ENCODE data around the gene MXD1.

Gene MXD1

DNA sequence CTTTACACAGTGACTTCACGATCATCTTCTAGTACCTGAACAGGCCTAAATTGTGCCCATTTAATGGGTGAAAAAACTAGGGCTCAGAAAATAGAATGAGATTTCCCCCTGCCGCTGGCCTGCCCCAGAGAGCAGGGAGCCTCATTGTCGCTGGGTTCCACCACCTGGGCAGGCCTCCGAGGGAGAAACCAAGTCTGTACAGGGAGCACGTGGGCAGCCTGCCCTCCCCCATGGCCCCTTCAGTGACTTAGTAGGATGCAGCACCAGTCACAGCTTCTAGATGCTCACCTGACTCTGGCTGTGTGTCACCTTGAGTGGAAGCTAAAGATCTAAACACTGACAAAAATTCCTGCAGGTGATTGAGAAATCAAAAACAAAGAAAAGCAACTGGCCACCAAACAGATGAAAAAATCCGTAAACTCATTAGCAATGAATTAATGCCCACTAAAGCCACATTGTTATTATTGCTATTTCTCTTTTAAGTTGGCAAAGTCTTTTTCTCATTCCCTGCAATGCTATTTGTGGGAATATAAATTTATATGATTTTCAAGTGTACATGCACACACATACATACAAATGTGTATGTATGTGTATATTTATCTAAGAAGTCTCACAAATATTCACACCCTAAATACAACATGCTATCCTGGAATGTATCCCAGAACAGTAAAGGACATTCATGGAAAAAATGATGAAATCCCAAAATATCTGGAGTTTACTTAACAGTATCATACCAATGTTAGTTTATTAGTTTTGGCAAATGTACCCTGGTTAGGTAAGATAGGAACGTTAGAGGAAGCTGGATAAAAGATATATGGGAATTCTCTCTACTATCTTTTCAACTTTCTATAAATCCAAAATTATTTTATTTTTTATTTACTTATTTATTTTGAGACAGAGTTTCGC lies 65.2 kb downstream of the MXD1 start:
- DNase-seq, result no peak

DNA sequence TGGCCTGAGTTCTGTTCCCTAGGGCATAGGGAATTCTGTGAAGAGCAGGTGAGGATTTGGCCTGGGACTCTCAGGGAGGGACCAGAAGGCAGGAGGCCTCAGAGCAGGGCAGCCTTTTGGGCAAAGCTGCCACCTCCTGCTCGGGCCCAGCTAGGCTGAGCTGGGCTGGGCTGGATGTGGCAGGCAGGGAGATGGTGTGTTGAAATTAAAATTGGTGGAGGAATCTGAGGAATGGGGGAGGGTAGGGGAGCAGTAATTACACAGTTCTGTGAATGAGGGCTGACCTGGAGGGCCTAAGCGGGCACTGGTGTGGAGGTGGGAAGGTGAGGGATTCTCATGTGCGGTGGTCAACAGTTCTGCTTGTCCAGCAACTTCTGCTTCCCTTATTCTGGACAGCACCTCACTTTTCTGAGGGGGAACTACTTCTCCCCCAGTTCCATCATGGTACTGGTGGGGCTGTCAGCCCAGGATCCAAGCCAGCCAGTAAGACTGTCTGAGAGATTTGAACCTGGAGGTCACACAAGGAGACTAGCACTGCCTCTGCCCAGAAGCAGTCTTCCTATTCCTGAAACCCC lies 68.6 kb downstream of the MXD1 start:
- no peak for DNase-seq

DNA sequence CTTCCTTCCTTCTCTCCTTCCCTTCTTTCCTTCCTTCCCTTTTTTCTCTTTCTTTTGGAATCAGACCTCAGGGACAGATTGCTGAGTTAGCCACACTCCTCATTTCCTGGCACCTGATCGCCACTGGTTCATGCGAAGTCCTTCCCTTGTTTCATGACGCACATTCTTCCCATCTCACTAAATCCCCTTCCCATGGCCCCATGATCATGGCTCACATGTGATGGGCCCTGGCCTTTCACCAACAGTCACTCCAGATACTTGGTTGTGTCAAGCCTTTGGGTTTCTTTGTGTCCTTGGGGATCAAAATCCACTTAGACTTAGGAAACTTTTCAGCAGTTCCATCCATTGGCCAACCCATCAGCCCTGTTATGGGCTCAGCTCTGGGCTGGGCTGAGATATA lies 70.3 kb downstream of the MXD1 start:
- no peak for DNase-seq

DNA sequence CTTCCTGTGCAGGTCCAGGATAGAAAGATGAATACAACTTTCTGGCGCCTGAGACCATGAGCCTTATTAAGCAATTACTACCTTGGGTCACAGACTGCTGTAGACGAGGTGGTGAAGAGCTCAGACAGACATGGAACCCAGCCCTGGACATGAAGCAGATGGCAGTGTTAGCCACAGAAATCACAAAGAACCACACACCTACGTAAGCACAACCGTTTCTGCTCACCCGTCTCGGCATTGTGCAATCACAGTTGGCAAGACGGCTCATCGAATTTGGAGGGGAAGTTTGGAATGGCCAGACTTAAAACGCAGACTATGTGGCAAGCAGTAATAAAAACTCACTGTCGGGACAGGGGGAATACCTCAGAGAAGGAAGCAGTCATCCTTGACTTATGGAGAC lies 70.8 kb downstream of the MXD1 start:
- peak; percentile 16 for DNase-seq

- DNase-seq, result no peak
Measured at GRCh38 chr2:69986691-69987090, 71.8 kb downstream of the MXD1 start.

DNA sequence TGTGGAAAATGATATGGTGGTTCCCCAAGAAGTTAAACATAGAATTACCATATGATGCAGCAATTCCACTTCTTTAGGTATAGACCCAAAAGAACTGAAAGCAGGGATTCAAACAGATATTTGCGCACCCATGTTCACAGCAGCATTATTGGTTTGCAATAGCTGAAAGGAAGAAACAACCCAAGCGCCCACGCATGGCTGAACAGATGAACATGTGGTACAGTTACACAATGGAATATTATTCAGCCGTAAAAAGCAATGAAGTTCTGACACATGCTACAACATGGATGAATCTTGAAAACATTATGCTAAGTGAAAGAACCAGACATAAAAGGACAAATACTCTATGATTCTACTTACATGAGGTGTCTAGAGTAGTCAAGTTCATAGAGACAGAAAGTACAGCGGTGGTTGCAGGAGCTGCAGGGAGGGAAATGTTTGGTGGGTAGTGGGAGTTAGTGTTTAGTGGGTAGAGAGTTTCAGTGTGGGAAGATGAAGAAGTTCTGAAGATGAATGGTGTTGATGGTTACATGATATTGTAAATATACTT lies 73.3 kb downstream of the MXD1 start:
- no peak for DNase-seq

- no peak for DNase-seq
Measured at GRCh38 chr2:69989009-69989408, 74.1 kb downstream of the MXD1 start.

DNA sequence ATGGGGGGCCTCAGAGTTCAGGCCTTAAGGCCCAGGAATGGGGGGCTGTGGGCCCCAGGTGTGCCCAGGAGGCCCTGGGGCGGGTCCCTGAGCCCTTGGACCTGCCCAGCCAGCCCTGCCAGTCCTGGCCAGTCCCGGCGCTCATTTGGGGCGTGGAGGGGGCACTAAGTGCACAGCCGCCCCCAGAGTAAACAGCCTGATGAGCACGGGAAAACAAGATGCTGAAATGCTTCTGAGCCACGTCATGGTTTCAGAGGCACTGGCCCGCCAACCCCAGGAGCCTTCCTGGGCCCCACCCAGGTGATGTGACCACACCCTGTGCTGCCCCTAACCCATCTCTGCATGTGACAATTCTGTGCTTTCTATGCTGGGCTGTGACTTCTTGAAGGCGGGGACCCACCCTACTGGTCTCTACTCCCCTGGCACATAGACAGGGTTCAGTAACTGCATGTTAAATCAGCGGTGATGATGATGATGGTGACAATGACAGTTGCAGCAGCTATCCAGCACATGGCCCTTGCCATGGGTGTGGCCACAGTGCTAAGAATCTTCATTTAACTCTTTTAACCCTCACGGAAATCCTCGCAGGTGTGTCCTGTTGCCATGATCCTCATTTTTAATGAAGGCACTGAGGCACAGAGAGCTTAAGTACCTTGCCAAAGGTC lies 74.7 kb downstream of the MXD1 start:
- no peak for DNase-seq

All from CD4-positive, alpha-beta T cell treated with Interleukin-12 subunit alpha and Interleukin-12 subunit beta, for 1 hour (primary cell).